ENCODE data around the gene GNAI1.

DNA sequence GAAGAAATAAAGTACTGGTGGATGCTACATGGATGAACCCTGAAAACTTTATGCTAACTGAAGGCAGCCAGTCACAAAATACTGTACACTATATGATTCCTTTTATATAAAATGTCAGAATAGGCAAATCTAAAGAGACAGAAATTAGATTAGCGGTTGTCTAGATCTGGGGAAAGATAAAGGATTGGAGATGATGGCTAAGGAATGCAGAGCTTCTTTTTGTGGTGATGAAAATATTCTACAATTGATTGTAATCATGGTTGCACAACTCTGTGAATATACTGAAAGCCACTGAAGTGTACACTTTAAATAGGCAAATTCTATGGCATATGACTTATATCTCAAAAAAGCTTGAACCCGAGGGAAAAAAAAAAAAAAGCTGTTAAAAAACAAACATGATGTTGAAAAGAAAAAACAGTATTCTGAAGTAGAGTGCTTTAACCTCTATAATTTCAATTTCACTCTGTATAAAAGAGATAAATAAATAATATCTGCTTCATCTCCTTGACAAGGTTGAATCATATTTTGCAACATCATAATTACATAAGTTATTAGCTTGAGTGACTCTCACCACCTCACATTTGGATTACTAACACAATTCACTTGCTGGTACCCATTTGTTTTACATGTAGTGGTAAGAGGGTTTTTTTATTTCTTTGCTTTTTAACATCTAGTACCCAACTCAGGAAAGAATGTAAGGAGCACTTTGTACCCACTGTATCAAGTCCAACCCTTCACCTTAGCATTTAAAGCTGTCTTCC, 2.8 kb upstream of the GNAI1 start:
- TF ChIP-seq, protein P1, sequence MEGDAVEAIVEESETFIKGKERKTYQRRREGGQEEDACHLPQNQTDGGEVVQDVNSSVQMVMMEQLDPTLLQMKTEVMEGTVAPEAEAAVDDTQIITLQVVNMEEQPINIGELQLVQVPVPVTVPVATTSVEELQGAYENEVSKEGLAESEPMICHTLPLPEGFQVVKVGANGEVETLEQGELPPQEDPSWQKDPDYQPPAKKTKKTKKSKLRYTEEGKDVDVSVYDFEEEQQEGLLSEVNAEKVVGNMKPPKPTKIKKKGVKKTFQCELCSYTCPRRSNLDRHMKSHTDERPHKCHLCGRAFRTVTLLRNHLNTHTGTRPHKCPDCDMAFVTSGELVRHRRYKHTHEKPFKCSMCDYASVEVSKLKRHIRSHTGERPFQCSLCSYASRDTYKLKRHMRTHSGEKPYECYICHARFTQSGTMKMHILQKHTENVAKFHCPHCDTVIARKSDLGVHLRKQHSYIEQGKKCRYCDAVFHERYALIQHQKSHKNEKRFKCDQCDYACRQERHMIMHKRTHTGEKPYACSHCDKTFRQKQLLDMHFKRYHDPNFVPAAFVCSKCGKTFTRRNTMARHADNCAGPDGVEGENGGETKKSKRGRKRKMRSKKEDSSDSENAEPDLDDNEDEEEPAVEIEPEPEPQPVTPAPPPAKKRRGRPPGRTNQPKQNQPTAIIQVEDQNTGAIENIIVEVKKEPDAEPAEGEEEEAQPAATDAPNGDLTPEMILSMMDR (IDR thresholded peaks at IDR 0.05): no peak
- no peak for TF ChIP-seq EZH2 (IDR thresholded peaks at IDR 0.05; ENCODE audit: borderline replicate concordance, insufficient read depth, low read depth, low read length, poor library complexity, severe bottlenecking)

Data from B cell (primary cell).